ENCODE data around the gene CASP9.
"Not testable (repeated sequence)": the region's sequence is repeated elsewhere in the genome, so short reads cannot be mapped to it uniquely, and the experiment has no call there.

CASP9 gene

DNA sequence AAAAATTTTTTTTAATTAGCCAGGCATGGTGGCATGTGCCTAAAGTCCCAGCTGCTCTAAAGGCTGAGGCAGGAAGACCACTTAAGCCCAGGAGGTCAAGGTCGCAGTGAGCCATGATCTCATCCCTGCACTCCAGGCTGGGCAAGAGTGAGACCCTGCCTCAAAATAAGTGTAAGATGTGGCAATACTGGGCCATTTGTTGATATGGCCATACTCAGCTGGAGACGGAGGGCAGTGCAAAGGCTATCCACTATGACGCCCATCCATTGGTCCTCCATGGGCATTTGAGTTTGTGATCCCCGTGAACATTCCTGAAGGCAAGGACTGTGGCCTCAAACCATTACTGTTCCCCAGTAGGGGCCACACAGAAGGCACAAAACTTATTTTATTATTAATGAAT is 1.5 kb downstream of the CASP9 start:
- FAIRE-seq: no peak

DNA sequence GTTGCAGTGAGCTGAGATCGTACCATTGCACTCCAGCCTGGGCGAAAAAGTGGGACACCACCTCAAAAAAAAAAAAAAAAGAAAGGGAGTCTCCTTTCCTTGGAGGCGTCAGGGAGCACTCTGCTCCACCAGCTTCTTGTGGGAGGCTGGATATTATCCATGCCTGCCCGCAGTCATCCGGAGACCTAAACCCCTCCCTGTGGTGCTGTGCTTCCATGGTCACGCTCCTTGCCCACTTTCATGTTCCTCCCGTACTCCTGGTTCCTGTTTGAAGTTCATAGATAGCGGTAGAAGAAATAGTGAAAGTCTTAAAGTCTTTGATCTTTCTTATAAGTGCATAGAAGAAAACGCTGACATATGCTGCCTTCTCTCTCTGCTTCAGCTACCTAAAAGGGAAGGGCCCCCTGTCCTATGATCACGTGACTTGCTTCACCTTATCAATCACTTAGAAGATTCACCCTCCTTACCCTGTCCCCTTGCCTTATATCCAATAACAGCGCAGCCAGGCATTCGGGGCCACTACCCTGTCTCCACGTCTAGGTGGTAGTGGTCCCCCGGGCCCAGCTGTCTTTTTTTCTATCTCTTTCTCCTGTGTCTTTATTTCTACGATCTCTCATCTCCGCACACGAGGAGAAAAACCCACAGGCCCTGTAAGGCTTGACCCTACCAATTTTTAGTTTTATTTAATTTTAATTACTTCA is 2.7 kb downstream of the CASP9 start:
- not testable (repeated sequence) for FAIRE-seq; DNase-seq (ENCODE audit: insufficient read length, low spot score)

More for the DNA sequence above, 1.5 kb downstream of the CASP9 start:
- no peak for DNase-seq (ENCODE audit: insufficient read length, low spot score)
- TF ChIP-seq POLR2A (IDR thresholded peaks at IDR 0.05; ENCODE audit: low read depth, low read length): no peak

DNA sequence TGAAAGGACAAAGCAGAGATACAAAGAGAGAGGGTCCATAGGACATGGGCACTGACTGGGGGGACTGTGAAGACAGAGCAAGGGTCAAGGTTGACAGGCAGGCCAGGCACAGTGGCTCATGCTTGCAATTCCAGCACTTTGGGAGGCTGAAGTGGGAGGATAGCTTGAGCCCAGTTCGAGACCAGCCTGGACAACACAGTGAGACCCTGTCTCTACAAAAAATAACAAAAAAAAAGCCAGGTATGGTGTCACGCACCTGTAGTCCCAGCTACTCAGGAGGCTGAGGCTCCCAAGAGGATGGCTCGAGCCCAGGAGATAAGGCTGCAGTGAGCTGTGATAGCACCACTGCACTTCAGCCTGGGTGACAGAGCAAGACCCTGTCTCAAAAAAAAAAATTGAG is 4.4 kb downstream of the CASP9 start:
- DNase-seq (ENCODE audit: insufficient read length, low spot score) (no peak), FAIRE-seq (no peak)
- TF ChIP-seq POLR2A (IDR thresholded peaks at IDR 0.05; ENCODE audit: low read depth, low read length): no peak

DNA sequence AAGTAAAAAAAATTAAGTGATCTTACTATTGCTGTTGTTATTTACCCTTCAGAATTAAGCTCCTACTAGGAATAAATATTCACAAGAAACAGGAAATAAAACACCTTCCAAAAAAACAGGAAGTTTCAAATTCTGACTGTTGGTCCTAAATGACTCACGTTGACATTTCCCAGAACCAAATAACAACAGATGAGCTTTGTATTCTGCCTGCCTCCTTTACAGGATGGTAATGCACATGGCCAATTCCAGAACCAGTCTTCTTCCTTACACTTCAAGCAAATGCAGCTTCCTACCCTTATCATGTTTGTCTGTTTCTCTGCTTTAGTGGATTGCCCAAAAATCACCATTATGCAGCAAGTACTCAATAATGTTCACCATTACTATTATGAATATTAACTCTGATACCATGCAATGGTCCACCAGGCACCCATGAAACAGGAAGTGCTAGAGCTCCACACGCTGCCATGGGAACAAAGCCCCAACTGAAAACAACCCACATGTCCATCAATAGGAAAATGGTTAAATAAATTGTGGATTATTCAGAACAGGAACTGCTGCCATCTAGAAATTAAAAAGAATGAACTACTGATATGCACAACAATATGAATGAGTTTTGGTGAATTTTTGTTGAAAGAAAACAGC is 8.9 kb downstream of the CASP9 start:
- FAIRE-seq: peak; percentile 11
- TF ChIP-seq POLR2A (IDR thresholded peaks at IDR 0.05; ENCODE audit: low read depth, low read length): no peak

DNA sequence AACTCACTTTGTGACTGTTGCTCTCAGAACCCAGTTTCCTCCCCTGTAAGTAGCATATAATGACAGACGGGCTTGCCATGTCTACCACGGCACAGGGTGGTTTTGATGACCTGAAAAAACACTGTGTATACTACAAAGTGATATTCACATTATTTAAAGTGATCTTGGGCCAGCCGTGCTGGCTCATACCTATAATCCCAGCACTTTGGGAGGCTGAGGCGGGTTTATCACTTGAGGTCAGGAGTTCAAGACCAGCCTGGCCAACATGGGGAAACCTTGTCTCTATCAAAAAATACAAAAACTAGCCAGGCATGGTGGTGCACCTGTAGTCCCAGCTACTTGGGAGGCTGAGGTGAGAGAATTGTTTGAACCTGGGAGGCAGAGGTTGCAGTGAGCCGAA is 9.5 kb downstream of the CASP9 start:
- not testable (repeated sequence) for FAIRE-seq; DNase-seq (ENCODE audit: insufficient read length, low spot score)

More for the DNA sequence above, 8.9 kb downstream of the CASP9 start:
- DNase-seq (ENCODE audit: insufficient read length, low spot score): no peak

DNA sequence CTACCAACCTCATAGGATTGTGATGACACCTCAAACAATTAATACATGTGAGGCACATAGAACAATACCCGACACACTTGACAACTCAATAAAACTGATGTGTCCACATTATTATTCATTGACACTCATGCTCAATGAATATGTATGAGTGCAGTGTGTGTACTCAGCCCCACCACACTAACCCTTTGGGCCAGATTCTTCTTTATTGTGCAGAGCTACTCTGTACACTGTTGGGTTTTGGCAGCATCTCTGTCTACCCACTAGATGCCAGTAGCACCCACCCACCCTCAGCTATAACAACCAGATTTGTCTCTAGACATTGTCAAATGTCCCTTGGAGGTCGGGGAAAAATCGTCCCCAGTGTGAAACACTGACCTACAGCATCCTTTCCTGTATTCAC is 10.1 kb downstream of the CASP9 start:
- no peak for TF ChIP-seq POLR2A (IDR thresholded peaks at IDR 0.05; ENCODE audit: low read depth, low read length)
- no peak for FAIRE-seq
- no peak for DNase-seq (ENCODE audit: insufficient read length, low spot score)

DNA sequence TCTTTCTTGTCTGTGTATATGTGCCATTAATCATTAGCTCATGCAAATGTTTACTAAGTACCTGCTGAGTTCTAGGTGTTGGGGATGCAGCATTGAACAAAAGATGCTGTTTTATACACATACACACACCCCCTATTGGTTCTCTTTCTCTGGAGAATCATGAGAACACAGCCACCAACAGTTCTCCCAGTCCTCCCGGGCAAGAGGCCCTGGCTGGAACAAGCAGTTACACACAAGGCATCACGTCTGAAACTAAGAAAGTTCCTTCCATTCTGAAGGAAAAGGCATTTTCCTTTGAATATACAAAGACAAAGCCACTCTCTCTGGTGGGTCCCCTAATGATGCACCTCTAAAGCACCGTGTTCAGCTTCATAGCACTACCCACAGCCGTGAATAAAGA is 10.8 kb downstream of the CASP9 start:
- DNase-seq (ENCODE audit: insufficient read length, low spot score): no peak
- no peak for FAIRE-seq
- TF ChIP-seq POLR2A (IDR thresholded peaks at IDR 0.05; ENCODE audit: low read depth, low read length): no peak

DNA sequence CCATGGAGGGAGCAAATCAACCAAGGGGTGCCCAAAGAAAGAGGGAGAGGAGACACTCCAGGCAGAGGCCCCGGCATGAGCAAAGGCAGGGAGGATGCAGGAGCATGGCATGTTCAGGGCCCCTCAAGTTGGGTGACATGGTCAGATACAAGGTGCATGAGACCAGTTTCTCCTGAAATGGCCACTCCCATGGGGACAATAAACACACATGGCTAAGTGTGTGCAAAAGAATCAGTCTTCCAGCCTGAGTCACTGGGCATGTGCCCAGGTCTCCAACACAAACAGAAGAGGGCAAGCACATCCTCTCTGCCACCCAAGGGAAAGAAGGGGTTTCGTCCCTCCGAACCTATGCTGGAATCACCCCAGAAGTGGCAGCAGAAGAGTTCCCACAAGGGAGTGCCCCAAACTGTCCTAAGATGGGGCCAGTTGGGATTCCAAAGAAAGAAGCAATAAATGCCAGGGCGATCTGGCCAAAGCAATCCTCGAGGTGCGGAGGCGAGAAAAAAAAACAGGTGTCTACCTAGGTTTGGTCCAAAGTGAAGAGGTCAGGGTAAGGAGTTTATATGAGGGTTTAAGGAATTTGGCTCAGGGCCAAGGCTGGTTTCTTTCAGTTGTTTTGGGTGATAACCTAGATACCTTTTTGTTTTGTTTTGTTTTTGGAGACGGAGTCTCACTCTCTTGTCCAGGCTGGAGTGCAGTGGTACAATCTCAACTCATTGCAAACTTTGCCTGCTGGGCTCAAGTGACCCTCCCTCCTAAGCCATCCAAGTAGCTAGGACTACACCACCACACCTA is 13.2 kb downstream of the CASP9 start:
- no peak for FAIRE-seq
- no peak for TF ChIP-seq POLR2A (IDR thresholded peaks at IDR 0.05; ENCODE audit: low read depth, low read length)
- no peak for DNase-seq (ENCODE audit: insufficient read length, low spot score)

DNA sequence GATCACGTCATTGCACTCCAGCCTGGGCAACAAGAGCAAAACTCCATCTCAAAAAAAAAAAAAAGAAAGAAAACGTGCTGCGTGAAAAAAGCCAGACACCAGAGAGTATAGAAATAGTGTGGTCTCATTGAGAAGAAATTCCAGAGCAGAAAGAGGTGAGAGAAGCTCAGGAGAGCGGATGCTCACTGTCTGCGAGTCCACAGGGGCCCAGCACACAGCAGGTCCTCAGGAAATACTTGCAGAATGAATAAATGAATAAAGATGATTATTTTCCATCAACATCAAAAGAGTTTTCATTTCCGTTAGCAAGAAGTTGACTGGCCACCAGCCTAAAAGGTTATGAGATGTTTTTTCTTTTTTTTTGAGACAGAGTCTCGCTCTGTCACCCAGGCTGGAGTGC is 14.4 kb downstream of the CASP9 start:
- no peak for FAIRE-seq
- TF ChIP-seq POLR2A (IDR thresholded peaks at IDR 0.05; ENCODE audit: low read depth, low read length): no peak
- no peak for DNase-seq (ENCODE audit: insufficient read length, low spot score)

DNA sequence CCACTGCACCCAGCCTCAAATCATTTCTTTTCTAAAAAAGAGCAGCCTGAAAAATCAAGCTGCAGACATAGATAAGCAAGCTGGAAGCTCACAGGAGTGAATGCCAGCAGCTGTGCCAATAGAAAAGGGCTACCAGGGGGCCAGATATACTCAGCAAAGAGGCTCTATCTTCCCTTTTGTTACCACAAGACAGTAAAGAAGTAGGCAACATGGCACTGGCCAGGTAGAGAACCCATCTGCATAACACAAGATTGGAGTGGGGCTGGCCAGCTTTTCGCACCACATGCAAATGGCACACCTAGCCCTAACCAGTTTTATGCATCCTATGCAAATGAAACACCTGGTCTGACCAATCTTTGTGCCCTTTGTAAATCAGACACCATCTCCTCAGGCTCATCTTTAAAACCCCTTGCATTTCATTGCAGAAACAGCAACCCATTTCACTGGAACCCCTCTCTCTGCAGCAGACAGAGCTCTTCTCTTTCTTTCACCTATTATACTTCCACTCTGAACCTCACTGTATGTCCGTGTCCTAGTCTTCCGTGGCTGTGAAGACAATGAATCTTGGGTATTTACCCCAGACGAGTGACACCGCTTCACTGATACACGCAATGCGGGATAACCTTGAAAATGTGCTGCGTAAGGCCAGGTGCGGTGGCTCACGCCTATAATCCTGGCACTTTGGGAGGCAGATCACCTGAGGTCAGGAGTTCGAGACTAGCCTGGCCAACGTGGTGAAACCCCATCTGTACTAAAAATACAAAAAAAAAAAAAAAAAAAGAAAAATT is 15.1 kb downstream of the CASP9 start:
- FAIRE-seq (no peak), DNase-seq (ENCODE audit: insufficient read length, low spot score) (no peak)
- TF ChIP-seq POLR2A (IDR thresholded peaks at IDR 0.05; ENCODE audit: low read depth, low read length): no peak

DNA sequence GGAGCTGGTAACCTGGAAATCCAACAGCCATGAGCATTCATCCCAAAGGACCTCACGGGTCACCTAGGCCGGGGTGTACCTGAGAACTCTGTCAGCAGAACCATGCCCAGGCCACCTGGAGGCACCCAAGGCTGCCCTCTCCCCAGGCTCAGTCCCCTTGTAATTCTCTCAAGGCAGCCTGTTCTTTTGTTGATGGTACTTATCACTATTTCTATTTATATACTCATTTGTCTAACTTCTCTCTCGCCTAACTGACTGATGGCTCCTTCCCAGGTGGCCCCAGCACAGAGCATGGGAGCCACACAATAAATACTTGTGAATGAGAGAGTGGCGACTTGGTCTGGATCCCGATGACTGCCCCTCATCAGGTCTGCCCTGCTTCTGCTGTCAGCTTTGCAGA is 16.7 kb downstream of the CASP9 start:
- no peak for FAIRE-seq
- TF ChIP-seq POLR2A (IDR thresholded peaks at IDR 0.05; ENCODE audit: low read depth, low read length): no peak
- no peak for DNase-seq (ENCODE audit: insufficient read length, low spot score)

DNA sequence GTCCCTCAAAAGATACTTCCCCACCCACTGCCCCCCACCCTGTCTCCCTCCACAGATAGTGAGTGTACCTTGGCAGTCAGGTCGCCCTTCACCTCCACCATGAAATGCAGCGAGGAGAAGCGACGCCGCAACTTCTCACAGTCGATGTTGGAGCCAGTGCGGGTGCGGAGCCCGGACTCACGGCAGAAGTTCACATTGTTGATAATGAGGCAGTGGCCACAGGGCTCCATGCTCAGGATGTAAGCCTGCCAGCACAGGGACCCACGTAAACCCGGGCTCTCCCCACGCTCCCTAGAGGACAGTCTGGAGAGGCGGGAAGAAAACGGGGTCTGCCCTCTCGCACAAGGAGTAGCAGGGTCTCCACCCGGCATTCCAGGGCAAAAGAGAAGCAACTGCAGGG is 17.2 kb downstream of the CASP9 start:
- no peak for DNase-seq (ENCODE audit: insufficient read length, low spot score)
- no peak for TF ChIP-seq POLR2A (IDR thresholded peaks at IDR 0.05; ENCODE audit: low read depth, low read length)
- no peak for FAIRE-seq

DNA sequence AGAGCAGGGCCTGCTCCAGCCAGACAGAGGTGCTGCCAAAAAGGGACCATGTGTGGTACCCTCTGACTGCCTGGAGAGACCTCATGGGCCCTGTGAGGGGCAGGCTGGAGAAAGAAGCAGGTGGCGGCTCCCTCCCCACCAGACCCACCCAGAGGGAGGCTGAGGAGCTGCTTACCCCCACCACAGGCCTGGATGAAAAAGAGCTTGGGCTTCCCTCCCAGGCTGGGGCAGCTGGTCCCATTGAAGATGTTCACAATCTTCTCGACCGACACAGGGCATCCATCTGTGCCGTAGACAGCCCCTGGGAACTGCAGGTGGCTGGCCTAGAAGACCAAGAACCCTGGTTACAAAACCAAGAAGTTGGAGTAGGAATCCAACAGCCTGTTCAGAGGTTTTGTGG is 19.6 kb downstream of the CASP9 start:
- TF ChIP-seq POLR2A (IDR thresholded peaks at IDR 0.05; ENCODE audit: low read depth, low read length): no peak
- FAIRE-seq: no peak
- no peak for DNase-seq (ENCODE audit: insufficient read length, low spot score)
